Fibroblast of villous mesenchyme (primary cell): ENCODE results near the gene LTBP4. TPM values are rescaled to one million over a fixed set of nuclear protein-coding genes. Genes with fewer than 3 reads are reported as not detected.
A peak's percentile ranks its signal among the peaks of the same experiment; 100 is the strongest.
"Not testable (repeated sequence)": the region's sequence is repeated elsewhere in the genome, so short reads cannot be mapped to it uniquely, and the experiment has no call there.

Experiments used
- DNase-seq: peaks from one replicate; pipeline ENCODE4 v3.0.0-alpha.2; 2010; ENCODE audit warnings: low read depth
- H3K4me3 ChIP-seq: 2 replicates; pipeline ENCODE4 v1.5.1; 2011; ENCODE audit warnings: low read depth, mild to moderate bottlenecking, low read length
- CTCF ChIP-seq: IDR thresholded peaks from 2 replicates; pipeline ENCODE4 v1.5.1; 2012; ENCODE audit warnings: low read depth, mild to moderate bottlenecking, low read length; ENCODE audit not compliant: insufficient read depth
- total RNA-seq: library from RNA; depleted of rRNA; stranded (reverse); fragments of >200 nt; gene quantifications from 2 replicates; pipeline ENCODE4 v1.2.3, GENCODE V29; 2012

Gene LTBP4
- total RNA-seq, 1 donor = 21.2 TPM

DNA sequence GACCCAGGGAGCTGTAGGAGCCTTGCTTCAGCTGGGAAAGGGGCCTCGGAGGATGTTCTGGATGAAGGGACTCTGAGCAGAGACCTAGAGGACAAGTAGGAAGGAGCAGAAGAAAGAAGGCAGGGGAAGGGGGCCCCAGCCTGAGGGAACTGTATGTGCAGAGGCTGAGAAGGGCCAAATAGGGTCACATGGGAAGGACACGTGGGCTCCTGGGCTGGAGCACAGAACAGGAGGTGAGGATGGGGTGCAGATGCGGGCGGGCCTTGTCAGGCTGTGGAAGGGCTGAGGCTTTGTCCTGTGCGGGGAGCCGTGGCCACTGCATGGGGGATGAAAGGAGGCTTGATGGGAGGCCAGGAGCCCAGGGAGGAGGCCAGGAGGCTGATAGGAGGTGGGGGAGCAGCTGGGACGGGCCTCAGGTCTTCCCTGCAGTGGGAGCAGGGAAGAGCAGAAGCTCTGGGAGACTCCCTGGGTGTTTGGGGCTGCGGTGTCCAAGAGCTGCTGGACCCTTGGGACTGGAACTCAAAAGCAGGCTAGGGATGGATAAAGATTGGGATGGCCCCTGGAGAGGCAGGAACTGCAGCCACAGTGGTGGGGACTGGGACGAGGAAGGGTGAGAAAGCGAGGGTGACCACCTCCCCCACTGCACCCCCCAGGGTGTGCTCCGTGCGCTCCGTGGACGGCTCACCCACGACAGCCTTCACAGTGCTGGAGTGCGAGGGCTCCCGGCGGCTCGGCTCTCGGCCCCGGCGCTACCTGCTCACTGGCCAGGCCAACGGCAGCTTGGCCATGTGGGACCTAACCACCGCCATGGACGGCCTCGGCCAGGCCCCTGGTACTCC, 11.4 kb upstream of the LTBP4 start:
- no peak for DNase-seq
- no peak for TF ChIP-seq CTCF
- no peak overlapping the region for H3K4me3 ChIP-seq

GRCh38 chr19:40590464-40591265, 10.5 kb upstream of the LTBP4 start:
- no peak for TF ChIP-seq CTCF
- no peak overlapping the region for H3K4me3 ChIP-seq
- DNase-seq = no peak

- H3K4me3 ChIP-seq, DNase-seq: not testable (repeated sequence)
Observed at GRCh38 chr19:40591724-40592123, 9.4 kb upstream of the LTBP4 start.

- no peak overlapping the region for H3K4me3 ChIP-seq
- peak; percentile 66 for DNase-seq
- TF ChIP-seq CTCF = no peak
Observed at GRCh38 chr19:40592170-40592569, 9.0 kb upstream of the LTBP4 start.

- TF ChIP-seq CTCF = no peak
- DNase-seq = no peak
- H3K4me3 ChIP-seq = no peak overlapping the region
Observed at GRCh38 chr19:40594255-40594654, 6.9 kb upstream of the LTBP4 start.

GRCh38 chr19:40594657-40595091, 6.5 kb upstream of the LTBP4 start:
- no peak overlapping the region for H3K4me3 ChIP-seq
- no peak for TF ChIP-seq CTCF
- DNase-seq = no peak

DNA sequence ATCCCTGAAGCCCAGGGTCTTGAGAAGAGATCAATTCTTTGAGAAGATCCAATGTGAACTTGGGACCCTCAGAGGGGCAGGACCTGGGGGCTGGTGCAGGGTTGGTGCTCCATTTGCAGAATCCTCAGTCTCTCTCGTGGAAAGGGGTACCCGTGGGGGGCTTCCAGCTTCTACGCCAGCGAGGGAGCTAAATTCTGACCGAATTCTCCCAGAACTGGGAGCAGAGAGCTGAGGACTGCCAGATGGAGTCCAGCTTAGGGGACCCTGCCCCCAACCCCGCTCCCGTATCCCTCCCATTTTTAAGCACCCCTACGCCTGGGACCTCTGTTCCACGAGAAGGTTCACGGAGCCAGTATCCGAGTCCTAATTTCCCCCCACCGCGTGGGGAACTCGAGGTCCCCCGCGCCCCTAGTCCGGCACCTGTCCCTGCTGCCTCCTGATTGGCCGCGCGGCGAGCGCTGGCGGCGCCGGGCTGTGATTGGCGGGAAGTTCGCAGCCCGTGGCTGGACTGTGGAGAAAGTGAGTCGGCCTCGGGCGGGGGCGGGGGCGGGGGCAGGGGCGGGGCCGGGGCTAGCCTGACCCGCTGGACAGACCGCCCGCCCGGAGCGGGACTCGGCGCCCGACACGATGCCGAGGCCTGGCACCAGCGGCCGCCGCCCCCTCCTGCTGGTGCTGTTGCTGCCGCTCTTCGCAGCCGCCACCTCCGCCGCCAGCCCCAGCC, 4.4 kb upstream of the LTBP4 start:
- H3K4me3 ChIP-seq = peak overlapping the region; percentile 35
- DNase-seq = peak; percentile 49
- TF ChIP-seq CTCF = no peak
